Cardiac septum (tissue), 1 donor: ENCODE results near the gene RASA1. TPM values are rescaled to one million over a fixed set of nuclear protein-coding genes. Genes with fewer than 3 reads are reported as not detected.

ENCODE experiments used
- DNase-seq: peaks from one replicate; pipeline ENCODE4 v3.0.0-alpha.2; 2020; ENCODE audit warnings: low spot score
- intact Hi-C: fragments of 100-400 bp; cut with DNase I; formaldehyde crosslinking; loops from one replicate; pipeline ENCODE4 v1.14.0; 2022
- total RNA-seq: library from RNA; stranded (reverse); fragmentation: NEBNext Ultra II Directional; extraction: Animal tissue kit (Norgen Biotek cat#: 25700); gene quantifications from one replicate; pipeline ENCODE4 v1.2.1, GENCODE V29; 2021
- donor health status: DM: no; HTN: no; CAD: no.

Gene RASA1
- total RNA-seq, 1 donor from 2014 or later = 19.2 TPM

DNA sequence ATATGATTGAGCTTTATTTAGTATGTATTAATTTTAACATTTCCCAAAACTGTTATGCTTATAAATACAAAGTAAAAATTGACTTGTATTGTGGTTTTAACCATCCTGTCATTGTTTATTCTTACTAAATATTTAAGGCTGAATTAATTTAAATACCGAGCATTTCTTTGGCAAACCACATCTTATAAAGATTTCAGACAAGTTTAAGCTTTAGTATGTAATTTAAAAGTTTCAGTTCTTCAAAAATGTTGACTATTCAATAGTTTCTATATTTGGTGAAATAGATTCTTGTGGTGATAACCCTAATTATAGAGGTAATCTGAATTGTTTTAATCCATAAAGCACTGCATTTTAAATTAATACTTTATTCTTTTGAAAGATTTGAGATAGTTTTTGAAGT is 79.6 kb downstream of the RASA1 start:
- intact Hi-C loops = no loop called here
- no peak for DNase-seq

DNA sequence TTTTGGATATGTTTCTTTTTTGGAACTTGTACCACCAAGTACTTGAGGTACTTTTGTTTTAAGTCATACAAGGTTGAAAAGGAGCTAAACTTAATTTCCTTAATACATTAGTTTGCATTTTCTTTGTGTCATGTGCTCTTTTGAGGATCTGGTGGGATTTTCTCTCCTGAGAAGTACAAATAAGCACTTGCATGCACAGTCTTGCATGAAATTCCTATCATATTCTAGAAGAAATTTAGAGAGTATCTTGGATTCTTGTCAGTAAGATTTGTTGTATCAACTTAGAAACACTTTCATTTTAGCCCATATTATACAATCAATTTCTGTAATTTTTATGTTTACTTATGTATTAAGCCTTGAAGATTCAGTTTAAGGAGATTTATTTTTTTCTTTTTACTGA is 80.2 kb downstream of the RASA1 start:
- DNase-seq = no peak
- intact Hi-C loops = no loop called here

DNA sequence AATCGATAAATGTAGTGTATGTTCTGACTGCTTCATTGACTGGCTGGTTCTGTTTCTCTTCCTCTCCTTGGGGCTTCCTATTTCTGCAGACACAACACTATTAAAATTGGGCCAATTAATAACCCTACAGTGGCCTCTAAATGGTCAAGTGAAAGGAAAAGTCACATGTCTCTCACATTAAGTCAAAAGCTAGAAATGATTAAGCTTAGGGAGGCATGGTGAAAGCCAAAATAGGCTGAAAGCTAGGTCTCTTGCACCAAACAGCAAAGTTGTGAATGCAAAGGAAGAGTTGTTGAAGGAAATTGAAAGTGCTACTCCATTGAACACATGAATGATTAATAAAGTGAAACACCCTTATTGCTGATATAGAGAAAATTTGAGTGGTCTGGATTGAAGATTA is 86.8 kb downstream of the RASA1 start:
- DNase-seq = no peak
- intact Hi-C loops = no loop called here

DNA sequence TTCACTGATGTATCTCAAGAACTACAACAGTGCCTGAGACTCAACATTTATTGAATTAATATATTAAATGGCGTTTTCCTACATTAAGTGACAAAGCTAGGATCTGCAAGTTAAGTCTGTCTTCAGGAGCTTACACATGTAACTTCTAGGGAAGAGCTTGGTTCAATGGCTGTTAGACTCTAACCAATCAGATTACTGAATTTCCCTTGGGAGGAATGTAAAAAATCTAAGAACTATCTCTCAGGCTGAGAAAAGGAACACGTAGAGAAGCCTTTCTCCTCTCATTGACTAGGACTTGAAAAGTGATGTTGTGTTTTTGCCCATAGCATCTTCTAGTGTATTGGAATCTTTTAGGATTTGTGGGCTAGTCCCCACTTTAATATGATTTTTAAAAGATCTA is 91.4 kb downstream of the RASA1 start:
- intact Hi-C loops = no loop called here
- DNase-seq = no peak

DNA sequence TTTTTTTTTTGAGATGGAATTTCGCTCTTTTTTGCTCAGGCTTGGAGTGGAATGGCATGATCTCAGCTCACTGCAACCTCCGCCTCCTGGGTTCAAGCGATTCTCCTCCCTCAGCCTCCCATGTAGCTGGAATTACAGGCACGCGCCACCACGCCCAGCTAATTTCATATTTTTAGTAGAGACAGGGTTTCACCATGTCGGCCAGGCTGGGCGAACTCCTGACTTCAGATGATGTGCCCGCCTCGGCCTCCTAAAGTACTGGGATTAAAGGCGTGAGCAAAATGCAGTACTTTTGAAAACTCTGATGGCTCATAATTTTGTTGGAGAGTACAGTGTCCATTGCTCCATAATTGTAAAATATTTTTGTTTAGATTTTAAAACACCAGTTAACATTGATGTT is 92.4 kb downstream of the RASA1 start:
- intact Hi-C loops = no loop called here
- no peak for DNase-seq

DNA sequence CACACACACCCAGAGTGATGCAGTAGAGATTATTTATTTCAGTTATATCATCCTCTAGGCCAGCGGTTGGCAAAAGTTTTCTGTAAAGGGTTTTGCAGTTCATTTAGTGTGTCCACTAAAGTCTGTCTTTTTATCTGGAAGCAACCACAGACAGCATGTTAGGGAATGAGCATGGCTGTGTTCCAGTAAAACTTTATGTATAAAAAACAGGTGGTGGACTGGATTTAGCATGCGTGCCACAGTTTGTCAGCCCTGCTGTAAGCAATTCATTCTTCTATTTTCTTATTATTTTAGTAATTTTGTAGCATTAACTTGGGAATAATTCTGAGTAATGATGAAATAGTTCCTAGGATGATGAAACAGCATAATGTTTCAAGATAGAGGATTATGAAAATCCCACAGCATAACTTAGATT is 93.4 kb downstream of the RASA1 start:
- intact Hi-C loops = no loop called here
- DNase-seq = no peak

DNA sequence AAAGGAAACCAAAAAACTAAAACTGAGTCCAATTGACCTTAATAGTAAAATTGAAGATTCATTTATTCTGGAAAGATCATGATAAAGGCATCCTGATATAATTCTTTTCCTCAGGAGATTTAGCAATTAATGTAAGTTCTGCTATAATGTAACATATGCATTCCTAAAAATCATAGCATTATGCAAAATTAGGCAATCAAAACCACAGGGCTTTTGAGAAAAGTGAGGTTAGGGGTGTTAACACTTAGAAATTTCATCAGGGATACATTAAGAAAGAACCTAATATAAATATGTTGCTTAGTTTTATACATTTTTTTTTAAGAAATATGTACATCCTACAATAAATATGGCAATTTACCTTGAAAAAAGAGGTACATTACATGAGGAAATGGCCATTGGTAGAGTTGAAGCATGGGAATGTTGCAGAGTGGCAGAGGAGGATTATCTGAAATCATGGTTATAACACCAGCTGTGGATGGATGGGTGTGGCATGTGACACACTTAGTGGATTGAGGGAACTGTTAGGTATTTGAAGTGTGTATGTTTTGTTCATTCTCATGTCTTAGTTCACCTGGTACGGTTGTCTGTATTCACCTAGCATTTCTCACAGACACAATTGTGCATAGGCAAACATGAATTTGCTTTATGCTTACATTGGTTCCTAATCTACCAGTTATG is 94.0 kb downstream of the RASA1 start:
- intact Hi-C loops = no loop called here
- DNase-seq = no peak

DNA sequence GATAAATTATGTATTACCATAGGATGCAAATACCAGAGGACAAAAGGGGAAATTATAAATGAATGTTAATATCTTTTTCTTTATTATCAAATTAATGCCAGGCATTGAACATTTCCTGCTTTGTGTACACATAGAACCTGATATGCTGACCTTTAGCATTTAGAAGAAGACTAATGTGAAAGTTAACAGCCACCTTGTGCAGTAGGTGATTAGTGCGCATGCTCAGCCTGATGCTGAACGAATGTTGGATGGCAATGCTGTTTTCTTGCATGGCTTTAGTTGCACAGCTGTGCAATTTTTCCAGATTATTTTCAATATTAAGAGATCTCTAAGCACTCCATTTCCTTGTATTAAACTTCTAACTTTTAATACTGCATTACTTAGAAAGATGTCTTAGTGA is 99.6 kb downstream of the RASA1 start:
- DNase-seq = no peak
- intact Hi-C loops = no loop called here

DNA sequence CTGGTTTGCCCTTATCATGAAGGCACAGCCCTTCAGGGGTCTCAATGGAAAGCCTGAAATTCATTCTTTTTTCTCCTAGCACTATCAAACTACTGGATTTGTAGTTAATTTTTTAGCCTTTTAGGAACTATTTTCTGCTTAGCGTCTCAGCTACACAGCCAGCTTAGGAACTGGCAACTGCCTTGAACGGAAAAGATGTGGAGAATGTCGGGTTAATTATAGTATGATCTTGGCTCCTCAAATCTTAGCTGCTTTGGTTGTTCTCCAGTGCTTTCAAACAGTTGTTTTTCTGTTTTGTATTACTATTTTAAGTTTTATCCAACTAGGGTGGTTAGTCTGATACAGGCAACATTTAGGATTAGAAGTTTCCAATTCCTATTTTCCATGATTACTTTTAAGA is 100.9 kb downstream of the RASA1 start:
- no peak for DNase-seq

DNA sequence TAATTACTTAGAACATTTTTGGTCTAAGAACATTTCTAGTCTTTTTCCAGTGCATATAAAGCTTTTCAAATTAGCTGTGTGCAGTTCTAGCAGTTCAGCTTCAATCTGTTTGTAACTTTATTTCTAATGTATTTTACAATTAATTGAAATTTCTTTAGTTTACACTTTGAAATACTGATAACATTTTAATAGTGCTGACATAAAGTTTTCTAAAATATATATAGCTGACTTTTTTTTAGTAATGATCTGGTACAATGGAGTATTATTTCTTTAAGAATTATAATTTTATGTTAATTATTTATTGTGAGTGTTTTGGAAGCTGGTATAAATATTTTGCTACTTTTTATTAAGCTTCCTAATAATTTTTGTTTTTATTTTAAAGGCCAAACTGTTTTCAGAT is 101.7 kb downstream of the RASA1 start:
- intact Hi-C loops = no loop called here
- DNase-seq = no peak

More for the DNA sequence above, 100.9 kb downstream of the RASA1 start:
- intact Hi-C loops = no loop called here

DNA sequence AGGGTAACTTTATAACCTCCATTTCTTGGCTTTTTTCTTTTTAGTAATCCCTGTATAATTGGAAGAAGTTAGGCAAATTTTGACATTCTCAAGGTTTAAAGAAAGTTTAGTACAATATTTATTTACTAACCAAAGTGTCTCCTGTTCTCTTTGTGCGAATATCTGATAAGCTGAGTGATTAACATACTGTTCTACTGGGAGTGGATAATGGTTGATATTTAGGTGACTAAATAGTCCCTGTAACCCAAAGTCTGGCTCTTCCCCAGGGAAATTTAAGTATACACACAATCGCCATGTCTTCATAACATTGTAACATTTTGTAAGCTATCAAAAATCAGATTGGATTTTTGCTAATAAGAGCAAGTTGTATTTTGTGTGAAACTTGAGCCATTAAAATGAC is 105.0 kb downstream of the RASA1 start:
- no peak for DNase-seq
- intact Hi-C loops = no loop called here

DNA sequence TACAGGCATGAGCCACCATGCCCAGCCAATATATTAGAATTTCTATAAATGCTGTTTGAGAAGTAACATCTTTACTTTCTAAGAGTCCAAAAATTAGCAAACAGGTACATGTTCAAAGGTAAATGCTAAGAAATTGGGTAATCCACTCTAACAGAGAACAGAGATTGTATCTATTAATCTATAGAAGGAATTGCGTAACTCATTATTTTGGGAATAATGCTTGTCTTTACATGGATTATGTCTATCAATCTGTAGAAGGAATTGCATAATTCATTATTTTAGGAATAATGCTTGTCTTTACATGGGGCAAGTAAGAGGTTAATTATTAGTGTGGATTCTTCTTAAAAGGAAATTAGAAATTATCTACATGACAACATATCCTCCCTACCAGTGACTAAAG is 114.5 kb downstream of the RASA1 start:
- intact Hi-C loops = no loop called here
- no peak for DNase-seq

DNA sequence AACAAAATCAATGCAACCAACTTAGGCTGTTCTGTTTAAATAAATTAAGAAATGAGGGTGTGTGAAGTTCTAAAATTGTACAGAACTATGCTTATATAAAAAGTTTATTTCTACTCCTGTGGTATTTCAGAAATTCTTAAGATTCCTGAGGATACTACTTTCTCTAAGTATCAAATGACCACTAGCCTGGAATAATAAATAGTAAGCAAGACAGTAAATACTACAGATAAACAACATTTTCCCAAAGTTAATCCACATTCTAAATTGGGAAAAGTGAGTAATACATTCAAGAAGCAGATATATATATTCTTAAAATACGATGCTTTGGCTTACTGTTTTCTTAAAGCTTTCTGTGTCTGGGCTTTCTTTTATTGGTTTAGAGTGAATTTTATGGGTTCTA is 115.5 kb downstream of the RASA1 start:
- intact Hi-C loops = no loop called here
- no peak for DNase-seq

DNA sequence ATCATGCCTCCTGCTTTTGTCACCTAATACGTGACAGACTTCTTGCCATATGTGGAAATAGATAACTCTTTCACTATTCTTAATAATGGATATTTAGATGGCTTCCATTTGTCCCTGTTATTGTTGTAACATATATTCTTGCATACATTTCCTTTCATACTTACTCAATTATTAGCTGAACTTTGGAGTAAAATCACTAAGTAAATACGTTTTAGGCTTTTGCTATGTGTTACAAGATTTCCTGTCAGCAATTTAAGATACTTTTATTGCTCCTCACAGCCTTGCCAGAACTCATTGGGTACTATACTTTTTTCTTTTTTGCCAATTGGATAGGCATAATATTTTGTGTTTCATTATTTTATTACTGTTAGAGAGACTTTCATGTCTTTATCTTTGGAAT is 118.1 kb downstream of the RASA1 start:
- intact Hi-C loops = no loop called here
- no peak for DNase-seq

DNA sequence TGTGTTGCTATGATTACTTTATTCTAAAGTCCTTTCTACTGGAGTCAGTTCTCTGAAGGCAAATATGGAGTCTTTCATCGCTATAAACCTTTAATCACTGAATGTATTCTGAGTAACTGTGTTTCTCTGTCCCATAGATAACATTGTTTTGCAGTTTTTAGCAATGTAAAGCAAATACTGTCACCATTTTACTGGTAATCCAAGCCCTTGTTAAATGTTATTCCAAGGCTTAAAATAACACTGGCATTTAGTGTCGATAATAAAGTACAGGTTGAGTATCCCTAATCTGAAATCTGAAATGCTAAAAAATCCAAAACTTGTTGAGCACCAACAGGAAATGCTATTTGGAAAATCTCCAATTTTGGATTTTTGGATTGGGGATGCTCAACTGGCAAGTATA is 120.4 kb downstream of the RASA1 start:
- intact Hi-C loops = no loop called here
- DNase-seq = no peak

DNA sequence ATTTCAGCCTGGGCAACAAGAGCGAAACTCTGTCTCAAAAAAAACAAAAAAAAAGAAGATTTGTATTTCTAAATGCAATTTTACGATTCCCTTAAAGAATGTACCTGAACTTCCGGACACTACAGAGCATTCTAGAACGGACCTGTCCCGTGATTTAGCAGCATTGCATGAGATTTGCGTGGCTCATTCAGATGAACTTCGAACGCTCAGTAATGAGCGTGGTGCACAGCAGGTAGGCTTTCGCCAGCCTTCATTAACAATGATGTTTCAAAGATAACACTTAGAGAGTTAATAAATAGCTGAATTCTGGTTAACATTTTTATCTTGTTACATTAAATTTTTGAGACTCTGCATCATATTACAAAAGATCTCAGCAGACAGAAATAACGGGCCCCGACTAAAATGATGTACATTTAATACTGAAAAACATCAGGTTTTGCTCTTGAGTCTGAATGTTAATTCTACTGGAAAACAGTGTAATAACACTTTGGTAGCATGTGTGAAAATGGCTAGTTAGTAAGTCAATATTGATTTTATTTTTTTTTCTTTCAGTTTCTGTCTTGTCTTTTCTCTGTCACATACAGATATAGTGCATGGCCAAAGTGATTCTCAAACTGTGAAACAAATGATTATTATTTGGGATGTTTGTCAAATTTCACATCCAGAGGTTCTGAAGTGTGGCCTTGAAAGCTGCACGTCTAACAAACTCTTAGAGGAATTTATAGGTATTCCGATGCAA is 121.8 kb downstream of the RASA1 start:
- intact Hi-C loops = no loop called here
- no peak for DNase-seq

DNA sequence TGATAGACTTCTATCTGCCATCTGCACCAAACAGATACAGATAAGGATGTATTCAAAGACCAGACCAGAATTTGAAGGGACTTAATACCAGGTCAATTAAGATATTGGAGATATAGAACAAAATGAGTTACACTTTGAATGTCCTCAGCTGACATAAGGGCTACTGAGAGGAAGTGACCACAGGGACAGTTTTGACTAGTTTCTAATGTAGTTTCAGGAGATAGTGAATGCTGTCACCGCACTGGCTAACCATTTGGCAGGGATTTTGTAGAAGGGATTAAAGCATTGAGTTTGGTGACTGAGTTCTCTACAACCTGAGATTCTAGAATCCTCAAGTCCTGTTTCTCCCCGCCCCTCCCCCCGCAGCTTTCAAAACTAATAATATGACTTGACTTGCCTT is 122.4 kb downstream of the RASA1 start:
- no peak for DNase-seq
- intact Hi-C loops = no loop called here

DNA sequence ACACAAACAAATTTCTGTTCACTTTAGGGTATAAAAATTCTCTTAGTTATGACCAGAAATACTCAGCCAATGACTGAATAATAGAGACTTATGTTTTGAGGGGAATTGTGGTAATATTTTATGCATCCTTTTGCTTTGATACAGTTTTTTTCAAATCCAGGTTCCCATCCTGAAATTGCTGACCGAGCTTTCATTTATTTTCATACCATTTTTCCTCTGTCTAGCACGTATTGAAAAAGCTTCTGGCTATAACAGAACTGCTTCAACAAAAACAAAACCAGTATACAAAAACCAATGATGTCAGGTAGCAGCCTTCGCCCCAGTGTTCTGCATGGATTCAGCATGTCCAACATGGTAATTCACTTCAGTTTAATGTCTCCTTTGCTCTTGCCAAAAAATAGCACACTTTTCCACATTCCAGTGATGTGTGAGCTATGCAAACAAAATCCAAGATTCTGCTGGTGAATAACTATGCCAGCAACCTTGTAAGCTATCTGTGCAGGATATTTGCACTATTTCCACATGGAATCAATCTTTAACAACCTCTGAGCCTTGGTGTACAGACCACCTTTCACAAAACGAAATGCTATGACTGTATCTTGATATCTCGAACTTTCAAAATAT is 123.0 kb downstream of the RASA1 start:
- intact Hi-C loops = no loop called here
- no peak for DNase-seq

DNA sequence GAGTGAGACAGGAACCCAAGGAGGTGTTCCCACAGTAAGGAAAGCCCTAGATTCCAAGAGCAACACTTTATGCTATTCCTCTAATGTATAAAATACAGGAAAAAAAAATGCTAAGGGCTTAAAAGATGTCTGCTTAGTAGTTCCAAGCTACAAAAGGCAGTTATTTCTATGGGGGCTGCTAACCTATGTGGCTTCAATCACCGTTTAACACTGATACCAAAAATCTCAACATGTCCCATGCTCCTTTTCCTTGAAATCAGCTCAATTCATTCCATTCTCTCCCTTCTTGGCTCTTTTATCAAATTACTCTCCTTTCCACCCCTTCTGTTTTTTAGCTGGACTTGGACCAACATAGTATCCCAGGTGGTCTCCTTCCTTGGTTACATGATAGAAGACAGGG is 124.5 kb downstream of the RASA1 start:
- intact Hi-C loops = no loop called here
- DNase-seq = no peak

DNA sequence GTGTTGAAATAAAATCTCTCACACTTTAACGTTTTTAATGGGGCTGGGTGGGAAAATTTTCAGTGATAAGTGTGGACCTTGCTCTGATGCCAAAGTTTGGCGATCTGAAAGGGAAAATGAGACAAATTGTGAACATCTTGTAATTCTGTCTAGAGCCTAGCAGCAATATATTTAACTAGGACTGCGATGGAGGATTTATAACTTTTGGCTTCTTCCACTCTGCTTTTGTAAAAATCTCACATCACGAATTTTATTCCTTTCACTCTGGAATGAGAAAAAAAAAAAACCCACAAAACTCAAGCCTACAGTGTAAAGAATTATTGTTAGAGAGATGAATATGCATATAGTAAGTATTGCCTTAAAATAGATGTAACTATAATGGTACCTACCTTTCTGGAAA is 125.1 kb downstream of the RASA1 start:
- DNase-seq = no peak
- intact Hi-C loops = no loop called here

DNA sequence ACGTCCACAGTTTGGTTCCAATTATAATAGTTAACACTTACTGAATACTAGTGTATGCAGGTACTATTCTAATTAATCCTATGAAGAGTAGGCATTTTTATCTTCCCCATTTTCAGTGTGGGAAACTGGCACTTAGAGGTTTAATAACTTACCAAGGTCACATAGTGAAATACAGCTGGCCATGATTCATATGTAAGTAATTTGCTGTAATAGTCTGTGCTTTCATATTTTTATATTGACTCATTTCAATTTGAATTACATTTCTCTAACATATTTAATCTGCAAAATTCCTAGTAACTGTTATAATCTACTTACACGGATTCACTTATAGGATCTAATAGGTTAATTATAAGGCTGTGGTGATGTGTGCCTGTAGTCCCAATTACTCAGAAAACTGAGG is 125.6 kb downstream of the RASA1 start:
- intact Hi-C loops = no loop called here
- DNase-seq = no peak
